Measurements from ENCODE around the gene MGAT4A.
"Not testable (repeated sequence)": the region's sequence is repeated elsewhere in the genome, so short reads cannot be mapped to it uniquely, and the experiment has no call there.

Gene MGAT4A

DNA sequence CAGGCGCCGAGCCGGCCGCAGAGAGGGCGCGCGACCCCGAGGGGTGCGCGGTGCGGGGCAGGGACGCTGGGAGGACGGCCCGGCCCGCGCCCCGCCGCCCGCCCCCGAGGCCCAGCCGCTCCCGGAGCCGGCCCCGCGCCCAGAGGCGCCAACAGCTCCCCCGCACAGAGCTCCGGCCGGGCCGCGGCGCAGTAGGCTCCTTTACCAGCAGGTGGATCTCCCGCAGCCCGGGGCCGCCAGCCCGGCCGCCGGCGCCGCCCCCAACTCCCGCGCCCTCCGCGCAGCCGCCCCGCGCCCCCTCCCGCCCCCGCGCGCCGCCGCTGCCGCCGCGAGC is 258 bp downstream of the MGAT4A start:
- DNase-seq, result peak in 29 of 58 donors; percentile 12 to 83 (median 60)

DNA sequence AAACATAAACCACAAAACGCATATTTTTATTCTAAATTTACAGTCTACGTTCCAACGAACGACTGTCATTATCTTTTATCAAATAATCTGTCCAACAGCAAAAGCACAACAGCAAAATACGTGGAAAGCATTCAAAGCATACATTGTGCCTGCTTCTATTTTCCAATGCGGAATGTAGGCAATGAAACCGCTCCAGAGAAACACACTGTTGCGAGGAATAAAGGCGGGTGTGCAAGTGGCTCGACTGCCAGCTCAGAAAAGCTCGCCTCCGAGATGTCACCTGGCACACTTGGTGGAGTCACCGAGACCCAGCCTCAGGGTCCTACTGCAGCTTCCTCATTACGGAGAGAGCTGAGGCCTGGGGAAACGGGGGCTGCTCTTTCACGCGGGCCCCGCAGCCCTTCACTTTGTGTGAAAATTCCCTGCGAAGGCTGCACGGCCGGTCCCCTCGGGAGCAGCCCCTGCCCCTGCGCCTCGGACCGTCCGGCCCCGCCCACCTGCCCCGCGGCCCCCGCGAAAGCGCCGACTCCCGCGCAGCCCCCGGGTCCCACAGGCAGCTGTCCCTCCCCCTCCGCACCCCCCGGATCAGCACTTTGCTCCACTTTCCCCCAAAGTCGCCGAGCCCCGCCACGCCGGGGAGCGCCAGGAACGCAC is 752 bp downstream of the MGAT4A start:
- peak in 48 of 58 donors; percentile 16 to 67 (median 46) for DNase-seq

DNA sequence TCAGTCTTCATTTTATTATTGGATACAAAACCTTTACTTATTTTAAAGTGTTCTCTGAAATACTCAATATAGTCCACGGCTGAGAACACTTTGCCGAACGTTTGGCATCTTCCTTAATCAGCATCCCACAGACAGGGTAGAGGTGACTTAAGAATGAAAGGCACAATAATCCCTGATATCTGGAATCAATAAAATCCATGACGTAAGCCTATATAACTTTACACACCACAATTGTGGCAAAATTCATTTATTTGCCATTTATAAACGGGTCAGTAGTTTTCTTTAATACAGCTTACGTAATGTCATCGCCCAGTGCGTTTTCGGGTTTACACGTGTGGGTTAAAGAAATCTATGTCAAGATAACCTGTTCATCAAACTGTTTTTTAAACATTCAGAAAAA is 1.3 kb downstream of the MGAT4A start:
- no peak for DNase-seq

DNA sequence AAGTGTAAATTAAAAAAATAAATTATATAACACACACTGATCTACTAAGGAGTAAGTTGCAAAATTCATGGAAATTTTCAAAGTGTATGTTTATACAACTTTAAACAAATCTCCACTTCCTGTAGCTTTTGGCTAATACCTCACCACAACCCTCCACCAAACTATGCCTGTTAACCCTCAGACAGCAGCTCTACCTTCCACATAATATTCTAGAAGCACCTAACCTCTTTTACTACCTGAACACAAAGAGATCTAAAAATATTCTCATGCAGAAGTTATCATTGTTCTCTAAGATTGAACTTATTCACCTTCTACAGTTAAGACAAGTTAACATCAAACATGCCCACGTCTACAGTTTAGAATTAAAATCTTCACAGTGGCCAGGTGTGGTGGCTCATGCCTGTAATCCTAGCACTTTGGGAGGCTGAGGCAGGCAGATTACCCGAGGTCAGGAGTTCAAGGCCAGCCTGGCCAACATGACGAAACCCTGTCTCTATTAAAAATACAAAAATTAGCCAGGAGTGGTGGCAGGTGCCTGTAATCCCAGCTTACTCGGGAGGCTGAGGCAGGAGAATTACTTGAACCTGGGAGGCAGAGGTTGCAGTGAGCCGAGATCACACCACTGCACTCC is 2.7 kb downstream of the MGAT4A start:
- not testable (repeated sequence) for DNase-seq

DNA sequence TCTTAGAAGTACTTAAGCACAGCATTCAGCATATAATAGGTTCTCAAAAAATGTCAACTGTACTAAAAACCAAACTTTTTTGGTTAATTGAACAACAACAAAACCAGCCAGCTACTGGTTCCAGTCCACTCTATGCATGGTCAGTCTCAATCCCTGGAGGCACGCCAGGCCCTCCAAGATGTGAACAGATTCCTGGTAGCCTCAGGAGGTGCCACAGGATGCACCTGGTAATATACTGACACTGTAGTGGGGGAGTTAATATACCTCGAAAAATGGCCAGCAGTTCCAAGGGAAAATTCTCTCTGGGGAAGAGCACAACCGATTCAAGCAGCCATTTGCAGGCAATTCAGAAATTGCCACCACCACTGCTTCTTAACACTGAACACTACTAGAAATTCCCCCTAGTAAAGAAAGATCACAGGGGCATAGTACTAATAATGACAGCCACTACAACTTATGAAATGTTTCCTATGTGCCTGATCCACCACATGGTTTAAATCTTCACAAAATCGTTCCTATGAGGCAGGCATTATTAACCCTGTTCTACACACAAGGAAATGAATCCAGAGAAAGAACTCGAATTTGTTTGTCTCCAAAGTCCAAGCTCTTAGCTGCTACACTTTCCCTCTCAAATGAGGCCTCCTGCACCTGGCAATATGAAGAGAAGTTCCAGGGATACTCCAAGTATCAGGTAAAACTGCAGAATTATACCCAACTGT is 3.4 kb downstream of the MGAT4A start:
- DNase-seq, result peak in 3 of 58 donors; percentile 4 to 29 (median 10)

DNA sequence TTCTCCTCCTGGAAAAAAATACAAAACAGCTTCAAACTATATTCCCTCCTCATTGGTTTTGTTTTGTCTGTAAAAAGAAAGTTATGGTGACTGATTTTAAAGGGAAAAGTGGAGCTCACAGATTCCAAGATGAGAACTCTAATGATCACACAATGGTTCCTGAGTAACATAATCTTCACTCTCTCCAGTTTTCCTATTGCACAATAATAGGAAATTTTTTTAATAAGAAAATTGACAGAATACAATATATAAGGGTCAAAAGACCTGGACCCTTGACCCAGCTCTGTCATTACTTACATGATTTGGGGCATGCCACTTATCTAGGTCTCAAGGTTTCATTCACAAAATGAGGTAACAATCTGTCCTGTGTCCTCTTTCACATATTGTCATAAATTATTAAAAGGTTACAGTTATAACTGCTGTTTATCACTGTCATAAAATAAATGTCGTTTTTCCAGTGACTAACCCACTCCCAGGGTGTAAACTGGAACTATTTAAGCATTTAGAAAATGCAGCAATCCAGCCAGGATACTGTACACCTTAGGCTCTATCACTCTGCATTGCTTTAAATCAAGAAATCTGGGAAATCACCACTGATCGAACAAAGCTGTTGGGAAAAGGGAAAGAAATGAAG is 4.1 kb downstream of the MGAT4A start:
- no peak for DNase-seq

DNA sequence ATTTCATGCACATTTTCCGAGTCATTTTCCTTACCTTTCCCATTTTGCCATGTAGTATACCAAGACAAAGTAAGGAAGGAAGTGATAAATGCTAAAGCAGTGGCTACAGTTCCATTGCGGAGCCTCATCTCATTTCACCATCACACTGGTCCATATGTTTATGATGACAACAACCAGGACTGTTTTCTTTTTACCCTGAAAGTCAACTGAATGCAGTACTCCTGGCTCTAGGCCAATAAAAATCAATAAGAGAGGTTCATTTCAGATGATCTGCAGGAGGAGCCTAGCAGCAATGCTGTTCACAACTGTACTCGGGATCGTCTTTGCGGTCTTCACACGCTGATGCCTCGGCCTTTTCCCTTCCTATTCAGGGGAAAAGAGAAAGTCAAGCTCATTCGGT is 4.7 kb downstream of the MGAT4A start:
- DNase-seq, result no peak

DNA sequence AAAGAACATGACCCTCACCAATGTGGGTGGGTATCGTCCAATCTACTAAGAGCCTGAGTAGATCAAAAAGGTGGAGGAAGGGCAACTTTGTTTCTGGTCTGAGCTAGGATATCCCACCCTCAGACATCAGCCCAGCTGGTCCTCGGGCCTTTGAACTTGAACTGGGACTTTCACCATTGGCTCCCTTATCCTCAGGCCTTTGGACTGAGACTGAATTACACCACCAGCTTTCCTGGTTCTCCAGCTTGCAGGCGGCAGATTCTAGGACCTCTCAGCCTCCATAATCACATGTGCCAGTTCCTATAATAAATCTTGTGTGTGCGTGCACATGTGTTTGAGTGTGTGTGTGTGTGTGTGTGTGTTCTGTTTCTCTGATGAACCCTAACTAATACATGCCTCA is 10.6 kb downstream of the MGAT4A start:
- no peak for DNase-seq

DNA sequence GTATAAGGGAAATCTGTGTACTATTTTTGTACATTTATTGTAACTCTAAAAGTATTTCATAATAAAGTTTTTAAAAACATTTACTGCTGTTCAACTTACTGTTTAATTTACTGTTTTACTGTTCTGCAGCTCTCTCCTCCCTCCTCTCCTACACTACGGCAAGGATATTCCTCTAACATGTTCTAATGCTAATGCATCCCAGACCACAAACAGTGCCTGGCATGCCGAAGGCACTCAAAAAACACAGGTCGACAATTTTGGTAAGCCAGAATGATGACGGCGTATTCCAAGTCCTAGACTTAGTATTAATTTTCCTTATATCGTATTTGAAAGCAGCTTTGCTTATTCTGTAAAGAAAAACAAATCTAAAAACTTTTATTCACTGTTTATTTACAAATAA is 13.3 kb downstream of the MGAT4A start:
- no peak for DNase-seq

DNA sequence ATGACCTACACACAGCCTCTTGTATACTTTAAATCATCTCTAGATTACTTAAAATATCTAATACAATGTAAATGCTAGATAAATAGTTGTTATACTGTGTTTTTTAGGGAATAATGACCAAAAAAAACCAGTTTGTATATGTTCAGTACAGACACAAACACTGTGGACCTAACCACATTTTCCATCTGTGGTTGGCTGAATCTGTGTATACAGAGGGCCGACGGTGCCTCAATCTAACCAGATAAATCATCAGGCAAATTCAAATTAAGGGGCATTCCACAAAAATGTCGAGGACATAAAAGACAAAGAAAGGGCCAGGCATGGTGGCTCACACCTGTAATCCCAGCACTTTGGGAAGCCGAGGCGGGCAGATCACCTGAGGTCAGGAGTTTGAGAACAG is 14.1 kb downstream of the MGAT4A start:
- DNase-seq, result no peak

DNA sequence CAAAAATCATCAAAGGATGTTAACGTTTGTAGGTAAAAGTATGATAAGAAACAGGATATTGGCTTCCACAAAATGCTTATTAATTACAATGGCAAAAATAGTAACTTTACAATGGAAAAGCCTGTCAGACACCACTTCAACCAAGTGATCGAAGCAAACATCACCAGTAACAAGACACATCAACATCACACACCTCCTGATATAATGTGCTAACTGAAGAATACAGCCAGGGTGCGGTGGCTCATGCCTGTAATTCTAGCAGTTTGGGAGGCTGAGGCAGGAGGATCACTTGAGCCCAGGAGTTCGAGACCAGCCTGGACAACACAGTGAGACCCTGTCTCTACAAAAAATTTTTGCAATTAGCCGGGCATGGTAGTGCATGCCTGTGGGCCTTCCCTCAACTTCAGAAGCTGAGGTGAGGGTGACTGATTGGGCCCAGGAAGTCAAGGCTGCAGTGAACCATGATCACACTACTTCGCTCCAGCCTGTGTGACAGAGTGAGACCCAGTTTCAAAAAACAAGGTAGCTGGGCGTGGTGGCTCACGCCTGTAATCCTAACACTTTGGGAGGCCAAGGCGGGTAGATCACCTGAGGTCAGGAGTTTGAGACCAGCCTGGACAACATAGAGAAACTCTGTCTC is 15.0 kb downstream of the MGAT4A start:
- DNase-seq, result no peak

DNA sequence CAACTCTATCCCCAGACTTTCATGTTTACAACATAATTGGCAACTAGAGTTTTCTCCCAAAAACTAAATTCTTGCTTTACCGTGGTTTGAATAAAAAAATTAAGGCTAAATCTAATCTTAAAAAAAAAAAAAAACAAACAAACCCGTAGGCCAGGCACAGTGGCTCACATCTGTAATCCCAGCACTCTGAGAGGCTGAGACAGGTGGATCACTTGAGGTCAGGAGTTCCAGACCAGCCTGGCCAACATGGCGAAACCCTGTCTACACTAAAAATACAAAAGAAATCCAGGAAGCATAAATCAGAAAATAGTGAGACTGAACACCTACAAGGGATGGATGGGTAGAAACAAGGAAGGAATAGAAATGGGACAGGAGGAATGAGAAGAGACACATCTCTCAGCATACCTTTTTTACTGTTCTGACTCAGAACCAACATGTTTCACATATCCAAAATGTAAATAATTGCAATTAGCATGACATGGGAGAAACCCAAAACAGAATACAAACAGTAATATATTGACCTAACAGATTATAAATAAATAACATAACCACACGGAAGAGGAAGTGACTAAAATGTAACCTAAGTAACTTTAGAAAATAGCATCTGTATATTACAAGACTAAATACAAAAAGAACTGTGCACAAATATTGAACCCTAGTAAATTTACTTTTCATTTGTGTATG is 17.5 kb downstream of the MGAT4A start:
- DNase-seq, result no peak

DNA sequence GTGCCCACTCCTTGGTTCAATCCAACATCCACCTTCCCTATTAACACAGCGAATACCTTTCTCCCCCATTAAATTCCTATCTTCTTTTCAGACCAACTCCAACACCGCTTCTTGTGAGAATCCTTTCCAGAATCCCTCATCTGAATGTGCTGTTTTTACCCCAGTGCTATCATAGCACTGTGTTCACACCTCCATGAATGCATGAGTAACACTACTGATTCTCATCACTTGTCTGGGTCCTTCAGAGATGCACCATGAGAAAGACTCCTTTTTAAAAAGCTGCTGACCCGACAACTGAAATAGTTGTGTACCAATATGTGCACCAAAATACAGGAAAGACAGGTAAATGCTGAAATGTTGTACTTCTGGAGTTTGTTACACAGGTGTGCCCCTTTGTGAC is 18.8 kb downstream of the MGAT4A start:
- DNase-seq, result no peak

DNA sequence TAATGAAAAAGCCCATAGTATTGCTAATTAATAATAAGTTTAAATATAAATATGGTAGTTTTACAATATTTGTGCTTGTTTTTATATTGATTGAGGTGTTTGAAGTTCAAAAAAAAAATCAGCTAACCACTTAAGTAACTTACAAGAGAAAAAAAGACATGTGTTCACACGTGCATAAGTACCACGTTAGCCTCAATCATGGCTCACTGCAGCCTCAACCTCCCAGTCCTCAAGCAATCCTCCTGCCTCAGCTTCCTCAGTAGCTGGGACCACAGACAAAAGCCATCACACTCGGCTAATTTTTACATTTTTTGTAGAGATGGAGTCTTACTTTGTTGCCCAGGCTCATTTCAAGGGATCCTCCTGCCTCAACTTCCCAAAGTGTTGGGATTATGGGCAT is 19.4 kb downstream of the MGAT4A start:
- DNase-seq, result no peak

DNA sequence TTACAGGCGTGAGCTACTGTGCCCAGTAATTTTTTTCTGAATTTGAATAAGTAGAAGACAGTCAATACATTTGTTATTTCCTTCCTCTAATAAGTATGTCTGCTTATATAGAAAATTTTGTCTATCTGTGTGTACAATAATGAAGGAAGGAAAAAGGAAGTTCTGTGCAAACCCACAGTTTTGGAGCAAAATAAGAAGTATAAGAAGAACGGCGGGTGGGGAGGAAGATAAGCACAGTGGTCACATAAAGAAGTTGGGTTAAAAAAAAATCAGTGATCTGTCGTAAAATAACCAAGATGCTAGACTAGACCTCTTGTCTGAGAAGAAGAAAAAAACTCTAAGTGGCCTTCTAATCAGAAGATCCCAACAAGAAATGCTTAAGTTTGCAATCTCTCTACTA is 20.2 kb downstream of the MGAT4A start:
- no peak for DNase-seq

DNA sequence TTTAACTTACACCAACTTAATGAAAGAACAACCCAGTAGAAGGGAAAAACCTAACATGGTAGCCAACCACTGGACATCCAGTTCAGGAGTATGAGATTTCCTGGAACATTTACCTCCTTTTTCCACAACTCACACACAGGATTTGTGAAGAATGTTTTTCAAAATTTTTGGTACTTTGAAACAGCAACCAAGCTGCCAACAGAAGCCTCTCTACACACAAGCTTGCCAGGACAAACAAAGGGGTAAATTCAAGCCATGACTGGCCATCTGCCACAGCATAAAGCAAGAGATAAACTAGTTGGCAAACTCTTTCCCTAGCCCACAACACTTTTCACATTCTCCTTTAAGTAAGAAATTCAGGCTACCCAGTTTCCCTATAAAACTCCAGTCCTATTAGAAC is 21.4 kb downstream of the MGAT4A start:
- peak in 28 of 58 donors; percentile 3 to 66 (median 28) for DNase-seq

DNA sequence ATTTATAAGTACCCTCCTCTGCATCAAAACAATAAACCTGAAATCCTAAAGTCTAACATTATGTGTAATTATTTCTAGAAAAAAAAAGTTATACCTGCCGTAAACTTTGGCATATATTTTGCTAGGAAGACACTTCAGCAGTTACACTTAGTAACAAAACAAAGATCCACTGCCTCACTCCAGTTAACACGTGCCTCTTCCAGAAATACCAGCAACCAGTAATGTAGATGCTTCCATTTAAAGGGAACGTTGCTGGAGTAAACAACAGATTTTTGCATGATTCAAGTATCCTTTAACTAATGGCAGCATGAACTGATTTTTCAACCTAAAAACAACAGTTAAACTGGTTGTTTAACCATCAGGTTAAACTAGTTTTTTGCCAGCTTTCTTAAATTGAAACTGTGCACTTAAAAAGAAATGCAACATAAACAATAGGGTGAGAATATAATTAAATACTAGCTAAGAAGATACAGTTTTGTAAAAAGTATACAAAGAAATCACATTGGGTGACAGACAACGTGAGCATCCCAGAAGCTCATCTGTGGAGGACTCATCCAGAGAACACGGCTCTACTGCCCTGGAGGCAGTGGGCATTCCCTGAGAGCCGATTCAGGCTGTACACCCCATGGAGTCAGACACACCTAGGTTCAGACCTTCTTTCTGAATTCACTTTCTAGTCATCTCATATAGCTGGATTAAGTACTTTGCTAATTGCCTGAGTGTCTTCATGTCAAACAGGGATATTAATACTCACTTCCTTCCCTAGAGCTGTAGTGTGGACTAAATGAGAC is 22.3 kb downstream of the MGAT4A start:
- peak in 2 of 58 donors; percentile 5 for DNase-seq

DNA sequence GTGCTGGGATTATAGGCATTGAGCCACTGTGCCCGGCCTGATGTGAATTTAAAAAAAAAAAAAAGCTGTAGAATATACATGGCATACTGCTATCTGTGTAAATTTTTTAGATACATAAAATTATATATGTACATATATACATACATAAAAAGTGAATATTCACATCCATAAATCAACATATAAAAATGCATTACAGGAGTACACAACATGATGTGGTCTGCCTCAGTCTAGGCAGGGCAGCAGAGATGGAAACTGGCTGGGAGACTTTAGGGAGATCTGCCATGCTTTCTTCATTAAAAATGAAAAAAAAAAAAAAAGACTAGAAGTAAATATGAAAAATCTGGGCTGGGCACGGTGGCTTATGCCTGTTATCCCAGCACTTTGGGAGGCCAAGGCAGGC is 24.3 kb downstream of the MGAT4A start:
- DNase-seq, result no peak

DNA sequence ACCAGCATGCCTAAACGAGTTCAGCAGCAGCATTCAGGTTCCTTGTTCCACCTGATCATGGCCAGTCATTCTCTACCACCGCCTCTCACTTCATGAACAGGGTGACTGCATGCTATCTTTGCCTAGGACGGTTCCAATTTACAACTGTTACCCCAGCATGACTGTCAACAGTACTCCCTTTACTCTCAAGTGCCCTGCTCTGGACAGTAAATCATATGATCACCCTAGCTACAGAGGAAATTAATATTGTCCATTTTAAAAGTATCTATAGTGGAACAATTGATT is 25.7 kb downstream of the MGAT4A start:
- no peak for DNase-seq

DNA sequence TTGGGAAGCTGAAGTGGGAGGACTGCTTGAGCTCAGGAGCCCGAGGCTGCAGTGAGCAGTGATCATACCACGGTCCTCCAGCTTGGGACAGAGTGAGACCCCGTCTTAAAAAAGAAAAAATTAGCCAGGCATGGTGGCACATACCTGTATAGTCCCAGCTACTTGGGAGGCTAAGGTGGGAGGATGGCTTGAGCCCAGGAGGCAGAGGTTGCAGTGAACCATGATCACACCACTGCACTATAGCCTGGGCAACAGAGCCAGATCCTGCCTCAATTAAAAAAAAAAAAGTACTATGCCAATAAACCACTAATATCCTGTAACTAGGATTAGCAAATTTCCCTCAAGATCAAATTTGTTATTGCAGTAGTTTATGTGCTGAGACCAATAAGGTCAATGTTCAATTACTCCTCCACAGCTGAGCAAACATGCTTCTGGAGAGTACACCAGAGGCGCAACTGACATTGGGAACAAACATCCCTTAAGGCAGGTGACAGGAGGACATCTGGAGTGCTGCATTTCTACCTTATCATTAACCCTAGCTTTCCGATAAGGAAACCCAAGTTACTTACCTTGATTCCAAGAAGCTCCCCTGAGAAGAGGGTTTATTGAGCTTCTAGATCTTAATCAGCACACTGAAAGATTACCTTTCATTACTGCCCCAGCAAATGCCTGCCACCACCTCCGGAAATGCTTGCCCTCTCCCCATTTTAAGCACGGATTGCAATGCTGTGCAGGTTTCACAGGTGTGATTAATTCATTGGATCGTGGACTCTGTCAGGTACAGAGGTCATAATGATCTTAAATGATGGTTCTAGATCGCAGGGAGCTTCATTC is 26.2 kb downstream of the MGAT4A start:
- DNase-seq, result no peak

Measured in anterior cingulate cortex (tissue), 58 donors.